ENCODE measurements around the gene SCYL2.
"Not testable (repeated sequence)": the region's sequence is repeated elsewhere in the genome, so short reads cannot be mapped to it uniquely, and the experiment has no call there.

The SCYL2 gene

DNA sequence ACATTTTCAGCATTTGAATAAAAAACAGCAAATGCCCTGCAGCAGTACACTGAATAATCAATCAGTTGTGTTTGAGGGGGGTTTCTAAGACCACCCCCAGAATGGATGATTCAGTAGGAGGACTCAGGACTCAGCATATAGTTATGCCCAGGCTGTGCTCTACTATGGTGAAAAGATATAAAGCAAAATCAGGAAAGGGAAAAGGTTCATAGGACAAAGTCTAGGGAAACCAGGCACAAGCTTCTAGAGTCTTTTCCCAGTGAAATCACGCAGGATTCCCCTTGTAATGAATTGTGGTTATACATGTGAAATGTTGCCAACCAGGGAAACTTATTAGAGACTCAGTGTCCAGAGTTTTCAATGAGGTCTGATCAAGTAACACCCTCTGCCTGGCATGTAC lies 64.9 kb downstream of the SCYL2 start:
- DNase-seq: no peak

DNA sequence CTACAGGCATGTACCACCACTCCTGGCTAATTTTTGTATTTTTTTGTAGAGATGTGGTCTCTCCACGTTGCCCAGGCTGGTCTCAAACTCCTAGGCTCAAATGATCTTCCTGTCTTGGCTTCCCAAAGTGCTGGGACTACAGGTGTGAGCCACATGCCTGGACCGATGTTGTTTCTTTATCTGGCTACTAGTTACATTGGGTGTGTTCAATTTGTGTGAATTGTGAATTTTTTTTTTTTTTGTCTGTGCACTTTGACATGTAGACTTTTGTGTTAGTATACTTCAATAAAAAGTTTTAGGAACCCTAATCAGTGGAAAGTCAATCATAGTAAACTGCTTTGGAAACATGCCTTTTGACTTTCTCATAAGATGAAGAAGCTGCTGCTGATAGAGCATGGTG lies 65.9 kb downstream of the SCYL2 start:
- DNase-seq: no peak

DNA sequence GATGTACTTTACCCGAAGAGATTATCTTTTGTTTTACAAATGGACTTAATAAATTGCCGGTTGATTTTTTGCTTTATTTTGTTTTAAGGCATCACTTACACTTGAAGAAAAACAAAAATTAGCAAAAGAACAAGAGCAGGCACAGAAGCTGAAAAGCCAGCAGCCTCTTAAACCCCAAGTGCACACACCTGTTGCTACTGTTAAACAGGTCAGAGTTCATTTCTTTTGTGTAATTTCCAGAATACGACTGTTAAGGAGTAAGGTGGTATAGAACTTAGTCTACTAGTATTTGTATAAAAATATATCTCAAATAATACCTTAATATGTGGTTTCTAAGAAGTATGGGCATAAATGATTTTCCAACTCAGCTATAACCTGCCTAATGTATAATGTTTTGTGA lies 70.3 kb downstream of the SCYL2 start:
- no peak for DNase-seq

DNA sequence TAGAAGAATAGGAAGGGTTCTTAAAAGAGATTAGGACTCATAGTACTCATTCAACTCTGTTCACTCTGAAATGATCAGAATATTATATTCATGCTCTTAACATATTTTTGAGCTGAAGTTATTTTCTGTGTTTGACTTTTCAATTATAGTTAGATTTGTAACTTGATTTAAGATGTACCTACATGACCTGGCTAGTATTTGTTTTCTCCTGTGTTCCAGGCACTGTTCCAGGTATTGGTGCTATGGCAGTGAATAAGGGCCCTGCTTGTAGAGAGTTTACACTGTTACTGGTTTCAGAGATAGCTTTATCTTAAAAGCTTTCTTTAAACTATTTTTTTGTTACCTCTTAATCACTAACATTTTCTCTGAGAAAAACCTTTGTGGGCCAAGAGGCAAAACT lies 70.8 kb downstream of the SCYL2 start:
- no peak for DNase-seq

DNA sequence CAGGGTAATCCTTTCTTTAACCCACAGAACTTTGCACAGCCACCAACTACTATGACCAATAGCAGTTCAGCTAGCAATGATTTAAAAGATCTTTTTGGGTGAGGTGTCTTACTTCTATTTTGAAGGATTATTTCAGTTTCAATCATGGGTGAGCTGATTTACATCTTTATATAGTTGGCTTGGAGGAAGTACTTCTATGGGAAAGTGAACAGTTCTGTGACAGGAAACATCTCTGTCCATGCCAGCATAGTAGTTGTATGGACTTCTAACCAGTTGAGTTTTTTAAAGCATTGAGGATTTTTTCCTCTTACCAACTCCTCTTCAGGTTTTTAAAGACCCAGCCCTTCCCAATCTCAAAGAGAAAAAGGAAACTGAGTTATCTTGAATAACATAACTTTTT lies 72.1 kb downstream of the SCYL2 start:
- DNase-seq: no peak

DNA sequence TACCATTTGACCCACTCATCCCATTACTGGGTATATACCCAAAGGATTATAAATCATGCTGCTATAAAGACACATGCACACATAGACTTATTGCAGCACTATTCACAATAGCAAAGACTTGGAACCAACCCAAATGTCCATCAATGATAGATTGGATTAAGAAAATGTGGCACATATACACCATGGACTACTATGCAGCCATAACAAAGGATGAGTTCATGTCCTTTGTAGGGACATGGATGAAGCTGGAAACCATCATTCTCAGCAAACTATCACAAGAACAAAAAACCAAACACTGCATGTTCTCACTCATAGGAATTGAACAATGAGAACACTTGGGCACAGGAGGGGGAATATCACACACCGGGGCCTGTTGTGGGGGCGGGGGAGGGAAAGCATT lies 75.9 kb downstream of the SCYL2 start:
- not testable (repeated sequence) for DNase-seq

DNA sequence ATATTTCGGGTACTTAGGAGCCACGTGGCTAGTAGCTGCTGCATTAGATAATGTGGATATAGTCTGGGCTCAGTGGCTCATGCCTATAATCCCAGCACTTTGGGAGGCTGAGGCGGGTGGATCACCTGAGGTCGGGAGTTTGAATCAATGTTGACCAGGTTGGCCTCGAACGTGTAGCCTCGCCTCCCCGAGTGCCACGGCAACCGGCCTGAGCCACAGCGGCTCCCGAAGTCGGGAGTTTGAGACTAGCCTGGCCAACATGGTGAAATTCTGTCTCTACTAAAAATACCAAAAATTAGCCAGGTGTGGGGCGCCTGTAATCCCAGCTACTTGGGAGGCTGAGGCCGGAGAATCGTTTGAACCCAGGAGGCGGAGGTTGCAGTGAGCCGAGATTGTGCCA lies 77.4 kb downstream of the SCYL2 start:
- DNase-seq: not testable (repeated sequence)

DNA sequence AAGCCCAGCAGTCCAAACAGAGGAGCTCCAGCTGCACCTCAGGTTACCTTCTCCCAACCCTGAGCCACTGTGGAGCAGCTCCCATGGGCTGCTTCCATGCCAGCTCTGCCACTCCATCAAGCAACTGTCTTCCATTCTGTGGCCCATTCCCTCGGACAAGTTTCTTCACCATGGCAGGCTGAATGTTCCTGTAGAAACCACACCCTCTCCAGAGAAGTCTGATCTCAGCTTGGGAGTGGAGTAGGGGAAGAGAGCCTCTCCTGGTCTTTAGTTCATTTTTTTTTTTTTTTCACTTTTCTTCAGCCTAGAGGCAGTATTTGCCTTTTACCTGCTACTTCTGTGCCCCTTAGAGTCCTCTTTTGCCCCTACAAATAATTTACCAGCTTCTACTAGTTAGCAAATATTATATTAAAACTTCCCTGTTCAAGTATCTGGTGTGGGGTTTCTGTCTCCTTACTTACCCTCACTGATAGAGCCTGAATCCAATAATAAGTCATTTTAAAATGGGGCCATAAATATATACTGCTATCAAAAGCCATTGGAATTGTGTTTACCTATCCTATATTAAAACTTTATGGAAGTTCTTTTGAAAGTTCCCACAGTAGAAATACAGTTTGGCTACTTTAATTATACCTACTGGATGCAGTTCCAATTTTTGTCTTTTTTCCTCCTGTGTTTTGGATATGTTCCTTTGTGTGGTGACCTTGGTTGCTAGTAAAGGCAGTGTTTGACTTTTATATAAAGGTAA lies 78.2 kb downstream of the SCYL2 start:
- DNase-seq: no peak

DNA sequence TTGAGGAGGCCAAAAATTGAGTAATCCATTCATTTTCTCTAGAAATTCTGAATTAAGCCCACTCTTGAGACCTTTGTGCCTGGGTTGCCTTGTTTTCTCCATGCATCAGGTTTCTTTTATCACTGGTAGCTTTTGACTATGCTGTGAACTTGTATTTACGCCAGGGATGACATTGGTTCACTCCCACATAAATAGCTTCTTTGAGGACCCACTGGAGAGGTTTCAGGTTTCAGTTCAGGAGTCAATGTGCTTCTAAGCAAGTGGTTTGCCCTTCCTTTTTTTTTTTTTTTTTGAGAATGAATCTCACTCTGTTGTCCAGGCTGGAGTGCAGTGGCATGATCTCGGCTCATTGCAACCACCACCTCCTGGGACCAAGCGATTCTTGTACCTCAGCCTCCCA lies 79.7 kb downstream of the SCYL2 start:
- DNase-seq: no peak

DNA sequence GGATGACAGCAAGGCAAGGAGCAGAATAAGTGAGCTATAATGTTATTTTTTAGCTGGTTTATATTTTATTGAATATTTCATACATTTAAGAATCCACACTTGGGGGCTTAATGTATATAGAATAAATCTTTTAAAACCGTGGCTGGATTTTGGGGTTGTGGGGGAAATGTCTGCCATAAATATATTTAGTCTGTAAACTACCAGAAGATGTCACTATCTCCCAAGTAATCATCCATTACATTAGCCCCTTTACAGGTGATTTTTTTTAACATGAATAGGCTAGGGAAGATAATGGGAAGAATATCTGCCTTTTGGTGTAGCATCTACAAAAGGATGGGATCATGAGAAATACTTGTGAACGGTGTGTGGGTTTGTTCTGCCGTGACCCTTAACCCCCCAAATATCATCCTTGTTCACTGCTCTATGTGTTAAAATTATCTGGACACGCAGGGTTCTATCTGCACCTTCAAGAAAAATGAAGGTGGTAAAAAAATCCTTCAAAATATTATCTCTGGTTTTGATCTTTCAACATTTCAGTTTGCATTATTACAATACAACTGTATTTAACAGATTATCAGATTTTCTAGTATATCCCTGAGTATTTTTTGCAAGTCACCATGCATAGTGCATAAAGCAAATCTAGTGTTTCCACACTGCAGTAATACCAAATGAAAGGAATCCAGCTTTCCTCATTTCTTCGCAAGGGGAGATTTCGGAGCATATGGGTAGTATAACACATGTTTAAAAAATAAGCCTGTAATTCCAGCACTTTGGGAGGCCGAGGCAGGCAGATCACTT lies 81.9 kb downstream of the SCYL2 start:
- DNase-seq: no peak

DNA sequence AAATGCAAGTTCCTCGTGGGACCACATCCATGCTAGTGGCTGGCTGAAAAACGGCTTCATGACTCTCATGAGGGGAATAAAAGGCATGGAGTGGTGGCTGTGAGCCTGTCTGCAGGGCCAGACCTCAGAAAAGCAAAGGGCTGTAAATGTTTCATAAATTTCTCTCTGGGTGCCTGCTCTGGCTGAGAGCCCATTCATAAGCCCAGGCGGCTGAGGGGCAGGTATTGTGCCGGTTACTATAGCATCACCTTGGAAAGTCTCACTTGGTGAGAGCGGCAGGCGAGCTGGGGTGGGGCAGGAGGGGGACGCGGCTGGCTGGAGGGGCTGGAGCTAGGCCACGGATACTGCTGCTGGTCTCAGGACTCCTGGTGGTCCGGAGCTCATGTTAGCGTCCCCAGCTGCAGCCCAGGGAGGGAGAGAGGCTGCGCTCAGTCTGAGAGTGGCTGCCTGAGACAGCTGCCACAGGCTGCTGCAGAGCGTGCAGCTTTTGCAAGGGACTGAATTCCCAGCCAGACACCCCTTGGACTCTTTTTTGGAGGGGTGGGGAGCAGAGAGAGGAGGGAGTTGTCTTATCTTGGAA lies 89.8 kb downstream of the SCYL2 start, which contains the start of gene SLC17A8:
TSS of gene SLC17A8 (plus strand) at position 431 of the 580 bp plus-strand sequence. CDS start 318 bp downstream, outside the sequence.
- DNase-seq: no peak

DNA sequence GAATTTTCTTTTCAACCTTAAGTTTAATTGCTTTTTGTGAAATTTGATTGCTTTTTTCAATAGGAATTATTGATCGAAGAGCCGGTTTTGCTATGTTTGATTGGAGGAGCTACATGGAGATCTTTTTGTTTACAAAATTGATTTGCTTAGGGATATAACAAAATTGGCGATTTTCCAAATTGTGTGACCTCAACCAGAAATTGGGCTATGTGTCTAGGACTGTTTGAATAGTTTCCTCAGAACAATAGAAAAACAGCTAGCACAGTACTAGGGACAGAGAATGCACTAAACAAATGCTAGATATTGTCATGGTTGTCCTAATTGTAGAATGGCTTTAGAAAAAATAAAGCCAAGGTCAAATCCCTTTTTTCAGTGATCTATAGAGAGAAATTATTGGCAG lies 92.3 kb downstream of the SCYL2 start:
- no peak for DNase-seq

DNA sequence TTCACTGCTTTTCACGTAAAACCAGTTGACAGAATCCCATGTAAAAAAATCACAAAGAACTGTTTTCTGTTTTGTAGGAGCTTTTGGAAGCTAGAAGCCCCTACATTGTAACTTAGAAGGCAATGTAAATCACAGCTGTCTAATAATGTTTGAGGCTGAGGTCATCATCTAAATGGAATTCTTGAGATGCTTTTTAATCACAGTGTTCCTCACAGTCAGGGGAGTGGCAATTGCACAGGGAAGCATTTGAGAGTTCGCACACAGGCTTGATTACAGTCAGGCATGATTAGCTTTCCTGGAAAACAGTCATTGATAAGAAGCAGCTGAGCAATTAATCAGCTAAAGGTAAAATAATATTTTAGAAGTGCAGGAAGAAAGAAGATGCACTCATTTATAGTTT lies 92.8 kb downstream of the SCYL2 start:
- no peak for DNase-seq

DNA sequence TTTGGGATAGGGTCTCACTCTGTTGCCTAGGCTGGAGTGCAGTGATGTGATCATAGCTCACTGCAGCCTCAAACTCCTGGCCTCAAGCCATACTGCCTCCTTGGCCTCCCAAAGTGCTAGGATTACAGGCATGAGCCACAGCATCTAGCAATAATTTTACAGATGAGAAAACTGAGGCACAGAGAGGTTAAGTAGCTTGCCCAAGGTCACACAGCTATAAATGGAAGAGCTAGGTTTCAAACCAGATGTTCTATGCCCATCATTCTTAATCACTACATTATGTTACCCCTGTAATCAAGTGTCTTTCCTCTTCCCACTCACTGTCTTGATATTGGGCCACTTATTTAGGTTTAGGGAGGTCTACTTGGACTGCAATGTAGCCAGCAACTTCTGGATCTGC lies 93.5 kb downstream of the SCYL2 start:
- DNase-seq: no peak

DNA sequence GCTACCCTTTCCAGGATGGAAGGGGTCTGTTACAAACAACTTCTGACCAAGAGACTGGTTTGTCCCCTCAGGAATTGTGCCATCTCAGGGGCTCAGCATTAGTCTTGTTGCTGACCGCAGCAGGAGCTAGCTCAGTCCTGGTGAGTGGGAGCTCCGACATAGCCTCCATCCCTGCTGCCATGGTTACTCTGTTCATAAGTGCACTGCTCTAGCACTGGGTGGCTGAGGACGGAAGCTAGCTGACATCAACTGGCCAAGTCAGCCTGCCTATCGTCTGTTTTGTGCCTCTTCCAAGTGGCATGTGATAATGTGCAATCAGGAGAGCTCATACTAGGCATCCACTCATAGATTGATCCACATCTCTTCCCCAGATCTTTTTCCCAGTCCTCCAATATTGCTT lies 97.3 kb downstream of the SCYL2 start:
- DNase-seq: no peak

DNA sequence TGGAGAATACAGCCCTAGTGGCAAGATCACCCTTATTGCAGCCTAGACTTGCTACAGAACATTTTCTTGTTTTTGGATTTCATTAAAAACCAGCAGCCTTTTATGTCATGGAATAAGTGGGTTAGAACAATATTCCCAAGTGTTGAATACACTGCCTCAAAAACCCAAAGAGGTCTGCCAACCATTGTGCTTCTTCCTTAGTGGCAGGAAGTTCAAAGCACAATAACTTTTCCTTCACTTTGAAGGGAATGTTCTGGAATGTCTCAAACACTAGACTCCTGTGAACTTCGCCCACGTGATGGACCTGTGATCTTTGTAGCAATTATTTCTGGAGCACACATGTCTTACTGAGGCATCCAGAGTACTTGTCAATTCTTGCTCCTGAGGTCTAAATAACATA lies 98.4 kb downstream of the SCYL2 start:
- DNase-seq: no peak

DNA sequence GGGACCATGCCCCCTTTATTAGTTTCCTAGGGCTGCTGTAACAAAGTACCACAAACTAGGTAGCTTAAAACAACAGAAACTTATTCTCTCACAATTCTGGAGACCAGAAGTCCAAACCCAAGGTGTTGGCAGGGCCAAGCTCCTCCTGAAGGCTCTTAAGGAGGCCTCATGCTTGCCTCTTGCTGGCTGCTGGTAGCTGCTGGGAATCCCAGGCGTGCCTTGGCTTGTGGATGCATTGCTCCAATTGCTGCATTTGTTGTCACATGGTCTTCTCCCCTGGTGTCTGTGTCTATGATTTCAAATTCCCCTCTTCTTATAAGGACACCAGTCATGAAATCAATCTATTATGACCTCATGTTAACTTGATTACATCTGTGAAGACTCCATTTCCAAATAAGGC lies 101.1 kb downstream of the SCYL2 start:
- no peak for DNase-seq

DNA sequence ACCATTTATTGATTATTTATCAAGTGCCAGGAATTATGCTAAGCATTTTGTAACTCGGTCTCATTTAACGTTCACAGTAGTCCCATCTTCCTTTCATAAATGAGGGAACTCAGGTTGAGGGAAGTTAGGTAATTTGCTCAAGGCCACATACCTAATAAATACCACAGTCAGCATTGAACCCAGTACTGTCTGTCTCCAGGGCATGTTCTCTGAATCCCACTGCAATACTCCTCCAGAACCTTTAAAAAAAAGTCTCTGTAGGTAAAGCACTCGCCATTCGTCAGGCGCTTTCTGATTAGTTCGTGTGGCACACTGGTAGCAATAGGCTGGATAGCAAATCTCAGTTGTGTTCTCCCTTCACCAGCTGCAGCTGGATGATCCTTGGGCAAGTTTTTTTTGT lies 104.2 kb downstream of the SCYL2 start:
- no peak for DNase-seq

DNA sequence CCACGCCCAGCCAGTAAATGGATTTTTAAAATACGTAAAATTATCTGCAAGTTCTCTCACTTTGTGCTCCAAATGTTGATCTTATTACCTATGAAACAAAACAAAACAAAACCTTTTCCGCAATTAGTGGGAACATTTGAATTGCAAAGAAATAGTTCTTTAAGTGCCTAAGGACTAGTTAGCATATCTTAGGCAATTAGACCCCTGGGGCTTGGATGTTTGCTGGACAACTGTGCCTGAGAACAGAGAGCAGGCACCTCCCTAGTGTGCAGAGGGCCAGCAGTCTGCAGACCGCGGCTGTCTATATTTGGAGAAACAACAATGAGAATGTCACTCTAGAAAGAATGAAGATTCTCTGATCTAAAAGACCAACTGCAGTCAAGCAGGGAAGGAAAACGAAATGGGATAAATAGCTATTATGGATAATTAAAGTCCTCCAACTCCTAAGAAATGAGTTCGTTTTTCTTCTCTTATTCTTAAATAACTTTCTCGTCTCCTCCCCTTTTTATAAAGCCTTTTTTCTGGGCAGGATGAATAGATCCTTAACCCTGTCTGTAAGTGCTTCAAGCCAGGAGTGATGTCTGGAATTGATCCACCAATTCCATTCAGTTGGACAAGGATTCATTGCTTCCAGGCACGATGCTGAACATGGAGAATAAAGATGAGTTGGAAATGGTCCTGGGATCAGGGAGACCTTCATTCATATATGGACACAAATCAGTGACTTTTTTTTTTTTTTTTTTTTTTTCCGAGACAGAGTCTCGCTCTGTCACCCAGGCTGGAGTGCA lies 106.1 kb downstream of the SCYL2 start:
- DNase-seq: no peak

DNA sequence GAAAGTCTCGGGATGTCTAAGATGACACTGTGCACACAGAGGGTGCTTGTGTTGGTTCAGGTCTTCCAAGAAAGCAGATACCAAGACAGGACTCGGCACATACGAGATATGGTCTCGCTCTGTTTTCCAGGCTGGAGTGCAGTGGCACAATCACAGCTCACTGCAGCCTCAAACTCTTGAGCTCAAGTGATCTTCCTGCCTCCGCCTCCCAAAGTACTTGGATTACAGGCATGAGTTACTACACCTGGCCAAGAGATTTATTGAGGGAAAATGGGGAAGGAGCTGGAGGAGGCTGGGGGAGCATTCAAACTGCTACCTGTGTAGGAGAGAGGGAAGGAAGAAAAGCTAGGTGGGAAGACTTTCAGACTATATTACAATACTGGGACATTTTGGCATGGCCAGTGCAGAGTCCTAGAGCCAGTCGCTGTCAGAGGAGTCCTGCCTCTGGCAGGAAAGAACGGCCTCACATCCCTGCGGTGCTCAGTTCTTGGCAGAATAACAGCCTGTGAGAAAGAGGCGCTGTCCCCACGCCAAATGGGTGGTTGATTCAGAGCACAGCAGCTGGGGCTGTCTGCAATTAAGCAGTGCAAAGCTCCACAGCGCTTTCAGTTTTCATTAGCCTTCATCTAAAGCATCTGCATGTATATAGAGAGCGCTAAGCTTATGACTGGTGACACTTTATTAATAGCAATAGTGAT lies 108.2 kb downstream of the SCYL2 start:
- DNase-seq: no peak

DNA sequence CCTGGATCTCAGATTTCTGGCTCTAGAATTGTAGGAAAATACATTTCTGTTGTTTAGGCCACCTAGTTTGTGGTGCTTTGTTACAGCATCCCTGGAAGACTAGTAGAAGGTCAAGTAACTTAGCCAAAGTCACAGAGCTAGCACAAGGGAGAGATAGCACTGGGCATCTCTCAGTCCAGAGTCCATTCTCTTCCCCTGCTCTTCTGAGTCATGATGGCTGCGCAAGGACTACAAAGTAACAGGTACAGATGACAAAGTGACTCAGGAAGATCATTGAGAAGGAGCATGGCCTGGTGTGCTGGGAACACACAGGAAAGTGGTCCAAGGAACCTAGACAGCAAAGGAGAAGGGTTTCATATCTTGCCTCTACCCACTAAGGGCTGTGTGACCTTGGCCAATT lies 109.2 kb downstream of the SCYL2 start:
- DNase-seq: no peak

DNA sequence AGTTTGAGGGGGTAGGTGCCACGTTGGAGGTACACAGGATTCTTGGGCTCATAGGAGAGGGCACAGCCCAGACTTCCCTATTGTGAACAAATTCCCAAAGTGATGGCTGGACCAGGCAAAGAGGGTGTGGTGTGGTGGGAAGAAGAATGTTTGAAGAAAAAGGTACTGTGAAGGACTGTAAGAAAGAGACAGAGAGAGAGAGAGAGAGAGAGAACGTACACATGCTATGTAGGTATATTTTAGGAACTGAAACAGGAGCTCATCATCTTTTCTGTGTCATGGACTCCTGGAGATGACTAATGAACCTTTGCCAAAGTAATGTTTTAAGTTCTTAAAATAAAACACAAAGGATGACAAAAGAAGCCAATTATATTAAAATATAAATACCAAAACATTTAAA lies 114.4 kb downstream of the SCYL2 start:
- DNase-seq: no peak

DNA sequence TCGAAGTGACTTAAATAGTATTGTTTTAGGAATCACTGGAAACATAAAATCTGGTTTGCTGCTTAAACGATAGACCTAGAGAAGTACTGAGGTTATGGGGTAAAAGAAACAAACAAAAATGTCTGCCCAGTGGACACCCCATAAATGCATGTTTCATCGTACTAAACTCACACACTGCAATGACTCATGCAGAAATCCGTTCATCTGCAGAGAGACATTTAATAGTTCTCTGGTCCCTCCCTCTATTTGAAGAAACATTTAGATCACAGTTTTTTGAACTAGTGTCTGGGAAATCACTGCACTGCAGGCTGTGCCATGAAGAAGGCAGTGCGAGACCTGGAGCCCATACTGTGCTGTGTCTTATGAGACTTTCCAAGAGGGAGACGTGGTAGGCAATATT lies 115.4 kb downstream of the SCYL2 start:
- DNase-seq: no peak

All from activated CD4-positive, alpha-beta T cell treated with anti-CD3 and anti-CD28 coated beads, Interleukin-2, amount 50 U/mL, for 4 hours (primary cell).